SK-N-SH treated with all-trans-retinoic acid at 6 μM for 48 hours (cell line): ENCODE measurements around the gene EPB41L1.

Experiments used
- ATAC-seq: fragments of 200-7000 bp; cut with Tn5 transposase; 3 replicates; pipeline ENCODE4 v1.9.1; 2020; ENCODE audit warnings: mild to moderate bottlenecking, moderate library complexity
- ARNTL ChIP-seq: fragments of 450-650 bp; formaldehyde crosslinking; IDR thresholded peaks from 2 replicates; pipeline ENCODE4 v1.5.0; 2020; ENCODE audit warnings: low read depth, mild to moderate bottlenecking, moderate library complexity, borderline replicate concordance
- BACH2 ChIP-seq: fragments of 250-450 bp; sonication (Bioruptor Pico); IDR thresholded peaks from 2 replicates; pipeline ENCODE4 v1.9.0; 2021; ENCODE audit warnings: mild to moderate bottlenecking, borderline replicate concordance
- CSDC2 ChIP-seq: fragments of 250-450 bp; sonication (Bioruptor Pico); IDR thresholded peaks from 2 replicates; pipeline ENCODE4 v1.5.0; 2020; ENCODE audit warnings: mild to moderate bottlenecking, moderate library complexity
- ESRRG ChIP-seq: fragments of 250-450 bp; sonication (Bioruptor Pico); IDR thresholded peaks from 2 replicates; pipeline ENCODE4 v1.6.1; 2021; ENCODE audit warnings: mild to moderate bottlenecking
- GLIS3 ChIP-seq: fragments of 250-450 bp; sonication (Bioruptor Pico); IDR thresholded peaks from 2 replicates; pipeline ENCODE4 v1.5.0; 2020; ENCODE audit warnings: mild to moderate bottlenecking, moderate library complexity
- ISL1 ChIP-seq: fragments of 250-450 bp; sonication (Bioruptor Pico); IDR thresholded peaks from 2 replicates; pipeline ENCODE4 v2.1.2; 2022; ENCODE audit warnings: mild to moderate bottlenecking, moderate library complexity
- OSR1 ChIP-seq: fragments of 250-450 bp; sonication (Bioruptor Pico); IDR thresholded peaks from 2 replicates; pipeline ENCODE4 v1.8.0; 2022; ENCODE audit warnings: moderate library complexity, mild to moderate bottlenecking, inconsistent platforms
- PPARA ChIP-seq: fragments of 250-450 bp; sonication (Bioruptor Pico); IDR thresholded peaks from 2 replicates; pipeline ENCODE4 v1.5.0; 2020; ENCODE audit warnings: mild to moderate bottlenecking, borderline replicate concordance
- RARB ChIP-seq: fragments of 250-450 bp; sonication (Bioruptor Pico); IDR thresholded peaks from 2 replicates; pipeline ENCODE4 v1.8.0; 2021; ENCODE audit warnings: mild to moderate bottlenecking, moderate library complexity
- SNAI2 ChIP-seq: fragments of 250-450 bp; sonication (Bioruptor Pico); IDR thresholded peaks from 2 replicates; pipeline ENCODE4 v1.5.0; 2020; ENCODE audit warnings: mild to moderate bottlenecking, moderate library complexity
- TCF4 ChIP-seq: fragments of 250-450 bp; sonication (Bioruptor Pico); IDR thresholded peaks from 2 replicates; pipeline ENCODE4 v1.8.0; 2021; ENCODE audit warnings: mild to moderate bottlenecking, moderate library complexity, borderline replicate concordance
- TOX ChIP-seq: fragments of 250-450 bp; sonication (Bioruptor Pico); IDR thresholded peaks from 2 replicates; pipeline ENCODE4 v1.8.0; 2021; ENCODE audit warnings: mild to moderate bottlenecking, moderate library complexity, borderline replicate concordance
- ZC3H10 ChIP-seq: fragments of 250-450 bp; sonication (Bioruptor Pico); IDR thresholded peaks from 2 replicates; pipeline ENCODE4 v1.5.1; 2021; ENCODE audit warnings: mild to moderate bottlenecking, moderate library complexity
- ZFP30 ChIP-seq: fragments of 450-650 bp; formaldehyde crosslinking; IDR thresholded peaks from 2 replicates; pipeline ENCODE4 v1.5.0; 2022; ENCODE audit warnings: mild to moderate bottlenecking, moderate library complexity
- ZNF565 ChIP-seq: fragments of 450-650 bp; formaldehyde crosslinking; conservative IDR thresholded peaks from 2 replicates; pipeline ENCODE4 v1.5.0; 2020; ENCODE audit warnings: low read depth, mild to moderate bottlenecking, moderate library complexity
- ZNF70 ChIP-seq: fragments of 450-650 bp; formaldehyde crosslinking; IDR thresholded peaks from 2 replicates; pipeline ENCODE4 v1.5.0; 2020; ENCODE audit warnings: mild to moderate bottlenecking, moderate library complexity
- TF ChIP-seq, protein P1 (sequence below): fragments of 250-450 bp; sonication (Bioruptor Pico); IDR thresholded peaks from 2 replicates; pipeline ENCODE4 v1.5.1; 2020; ENCODE audit warnings: low read depth, mild to moderate bottlenecking, moderate library complexity
- TF ChIP-seq, protein P2 (sequence below): fragments of 250-450 bp; sonication (Bioruptor Pico); IDR thresholded peaks from 2 replicates; pipeline ENCODE4 v1.8.0; 2020; ENCODE audit warnings: mild to moderate bottlenecking, moderate library complexity, borderline replicate concordance
- TF ChIP-seq, protein P3 (sequence below): fragments of 250-450 bp; sonication (Bioruptor Pico); IDR thresholded peaks from 2 replicates; pipeline ENCODE4 v1.5.0; 2020; ENCODE audit warnings: mild to moderate bottlenecking, moderate library complexity
- TF ChIP-seq, protein P4 (sequence below): fragments of 250-450 bp; sonication (Bioruptor Pico); IDR thresholded peaks from 2 replicates; pipeline ENCODE4 v1.8.0; 2021; ENCODE audit warnings: low read depth, mild to moderate bottlenecking, moderate library complexity, borderline replicate concordance

EPB41L1 gene

DNA sequence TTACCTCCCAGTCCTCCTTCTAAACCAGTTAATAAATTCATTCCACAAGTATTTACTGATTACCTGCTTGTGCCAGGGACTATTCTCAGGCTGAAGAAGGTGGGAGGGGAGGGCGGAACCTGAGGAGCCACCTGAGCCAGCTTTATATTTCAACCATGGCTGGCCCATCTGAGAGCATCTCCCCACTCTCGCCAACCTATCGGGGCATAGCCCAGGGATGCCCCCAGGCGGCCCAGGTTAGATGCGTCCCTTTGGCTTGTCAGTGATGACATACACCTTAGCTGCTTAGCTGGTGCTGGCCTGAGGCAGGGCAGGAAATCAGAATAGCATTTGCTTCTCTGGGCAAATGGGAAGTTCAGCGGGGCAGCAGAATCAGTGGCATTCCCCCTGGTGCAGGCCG lies 76.8 kb downstream of the EPB41L1 start:
- no peak for ATAC-seq
- TF ChIP-seq ZC3H10 (CRISPR knock-in tag), result no peak
- no peak for TF ChIP-seq RARB
- TF ChIP-seq, protein P1, sequence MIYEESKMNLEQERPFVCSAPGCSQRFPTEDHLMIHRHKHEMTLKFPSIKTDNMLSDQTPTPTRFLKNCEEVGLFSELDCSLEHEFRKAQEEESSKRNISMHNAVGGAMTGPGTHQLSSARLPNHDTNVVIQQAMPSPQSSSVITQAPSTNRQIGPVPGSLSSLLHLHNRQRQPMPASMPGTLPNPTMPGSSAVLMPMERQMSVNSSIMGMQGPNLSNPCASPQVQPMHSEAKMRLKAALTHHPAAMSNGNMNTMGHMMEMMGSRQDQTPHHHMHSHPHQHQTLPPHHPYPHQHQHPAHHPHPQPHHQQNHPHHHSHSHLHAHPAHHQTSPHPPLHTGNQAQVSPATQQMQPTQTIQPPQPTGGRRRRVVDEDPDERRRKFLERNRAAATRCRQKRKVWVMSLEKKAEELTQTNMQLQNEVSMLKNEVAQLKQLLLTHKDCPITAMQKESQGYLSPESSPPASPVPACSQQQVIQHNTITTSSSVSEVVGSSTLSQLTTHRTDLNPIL (CRISPR knock-in tag), result no peak
- no peak for TF ChIP-seq ESRRG (CRISPR knock-in tag)
- no peak for TF ChIP-seq OSR1 (CRISPR knock-in tag)
- no peak for TF ChIP-seq PPARA (CRISPR knock-in tag)
- TF ChIP-seq GLIS3 (CRISPR knock-in tag), result no peak
- no peak for TF ChIP-seq ZNF565 (CRISPR knock-in tag)
- TF ChIP-seq BACH2 (CRISPR knock-in tag), result no peak
- TF ChIP-seq, protein P2, sequence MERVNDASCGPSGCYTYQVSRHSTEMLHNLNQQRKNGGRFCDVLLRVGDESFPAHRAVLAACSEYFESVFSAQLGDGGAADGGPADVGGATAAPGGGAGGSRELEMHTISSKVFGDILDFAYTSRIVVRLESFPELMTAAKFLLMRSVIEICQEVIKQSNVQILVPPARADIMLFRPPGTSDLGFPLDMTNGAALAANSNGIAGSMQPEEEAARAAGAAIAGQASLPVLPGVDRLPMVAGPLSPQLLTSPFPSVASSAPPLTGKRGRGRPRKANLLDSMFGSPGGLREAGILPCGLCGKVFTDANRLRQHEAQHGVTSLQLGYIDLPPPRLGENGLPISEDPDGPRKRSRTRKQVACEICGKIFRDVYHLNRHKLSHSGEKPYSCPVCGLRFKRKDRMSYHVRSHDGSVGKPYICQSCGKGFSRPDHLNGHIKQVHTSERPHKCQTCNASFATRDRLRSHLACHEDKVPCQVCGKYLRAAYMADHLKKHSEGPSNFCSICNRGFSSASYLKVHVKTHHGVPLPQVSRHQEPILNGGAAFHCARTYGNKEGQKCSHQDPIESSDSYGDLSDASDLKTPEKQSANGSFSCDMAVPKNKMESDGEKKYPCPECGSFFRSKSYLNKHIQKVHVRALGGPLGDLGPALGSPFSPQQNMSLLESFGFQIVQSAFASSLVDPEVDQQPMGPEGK (CRISPR knock-in tag), result no peak
- TF ChIP-seq ZFP30 (CRISPR knock-in tag), result no peak
- TF ChIP-seq, protein P3, sequence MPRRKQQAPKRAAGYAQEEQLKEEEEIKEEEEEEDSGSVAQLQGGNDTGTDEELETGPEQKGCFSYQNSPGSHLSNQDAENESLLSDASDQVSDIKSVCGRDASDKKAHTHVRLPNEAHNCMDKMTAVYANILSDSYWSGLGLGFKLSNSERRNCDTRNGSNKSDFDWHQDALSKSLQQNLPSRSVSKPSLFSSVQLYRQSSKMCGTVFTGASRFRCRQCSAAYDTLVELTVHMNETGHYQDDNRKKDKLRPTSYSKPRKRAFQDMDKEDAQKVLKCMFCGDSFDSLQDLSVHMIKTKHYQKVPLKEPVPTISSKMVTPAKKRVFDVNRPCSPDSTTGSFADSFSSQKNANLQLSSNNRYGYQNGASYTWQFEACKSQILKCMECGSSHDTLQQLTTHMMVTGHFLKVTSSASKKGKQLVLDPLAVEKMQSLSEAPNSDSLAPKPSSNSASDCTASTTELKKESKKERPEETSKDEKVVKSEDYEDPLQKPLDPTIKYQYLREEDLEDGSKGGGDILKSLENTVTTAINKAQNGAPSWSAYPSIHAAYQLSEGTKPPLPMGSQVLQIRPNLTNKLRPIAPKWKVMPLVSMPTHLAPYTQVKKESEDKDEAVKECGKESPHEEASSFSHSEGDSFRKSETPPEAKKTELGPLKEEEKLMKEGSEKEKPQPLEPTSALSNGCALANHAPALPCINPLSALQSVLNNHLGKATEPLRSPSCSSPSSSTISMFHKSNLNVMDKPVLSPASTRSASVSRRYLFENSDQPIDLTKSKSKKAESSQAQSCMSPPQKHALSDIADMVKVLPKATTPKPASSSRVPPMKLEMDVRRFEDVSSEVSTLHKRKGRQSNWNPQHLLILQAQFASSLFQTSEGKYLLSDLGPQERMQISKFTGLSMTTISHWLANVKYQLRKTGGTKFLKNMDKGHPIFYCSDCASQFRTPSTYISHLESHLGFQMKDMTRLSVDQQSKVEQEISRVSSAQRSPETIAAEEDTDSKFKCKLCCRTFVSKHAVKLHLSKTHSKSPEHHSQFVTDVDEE (CRISPR knock-in tag), result no peak
- TF ChIP-seq CSDC2 (CRISPR knock-in tag), result no peak
- TF ChIP-seq ZNF70 (CRISPR knock-in tag), result no peak
- TF ChIP-seq SNAI2 (CRISPR knock-in tag), result no peak
- TF ChIP-seq, protein P4, sequence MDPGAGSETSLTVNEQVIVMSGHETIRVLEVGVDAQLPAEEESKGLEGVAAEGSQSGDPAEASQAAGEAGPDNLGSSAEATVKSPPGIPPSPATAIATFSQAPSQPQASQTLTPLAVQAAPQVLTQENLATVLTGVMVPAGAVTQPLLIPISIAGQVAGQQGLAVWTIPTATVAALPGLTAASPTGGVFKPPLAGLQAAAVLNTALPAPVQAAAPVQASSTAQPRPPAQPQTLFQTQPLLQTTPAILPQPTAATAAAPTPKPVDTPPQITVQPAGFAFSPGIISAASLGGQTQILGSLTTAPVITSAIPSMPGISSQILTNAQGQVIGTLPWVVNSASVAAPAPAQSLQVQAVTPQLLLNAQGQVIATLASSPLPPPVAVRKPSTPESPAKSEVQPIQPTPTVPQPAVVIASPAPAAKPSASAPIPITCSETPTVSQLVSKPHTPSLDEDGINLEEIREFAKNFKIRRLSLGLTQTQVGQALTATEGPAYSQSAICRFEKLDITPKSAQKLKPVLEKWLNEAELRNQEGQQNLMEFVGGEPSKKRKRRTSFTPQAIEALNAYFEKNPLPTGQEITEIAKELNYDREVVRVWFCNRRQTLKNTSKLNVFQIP (CRISPR knock-in tag), result no peak
- no peak for TF ChIP-seq ARNTL (CRISPR knock-in tag)

DNA sequence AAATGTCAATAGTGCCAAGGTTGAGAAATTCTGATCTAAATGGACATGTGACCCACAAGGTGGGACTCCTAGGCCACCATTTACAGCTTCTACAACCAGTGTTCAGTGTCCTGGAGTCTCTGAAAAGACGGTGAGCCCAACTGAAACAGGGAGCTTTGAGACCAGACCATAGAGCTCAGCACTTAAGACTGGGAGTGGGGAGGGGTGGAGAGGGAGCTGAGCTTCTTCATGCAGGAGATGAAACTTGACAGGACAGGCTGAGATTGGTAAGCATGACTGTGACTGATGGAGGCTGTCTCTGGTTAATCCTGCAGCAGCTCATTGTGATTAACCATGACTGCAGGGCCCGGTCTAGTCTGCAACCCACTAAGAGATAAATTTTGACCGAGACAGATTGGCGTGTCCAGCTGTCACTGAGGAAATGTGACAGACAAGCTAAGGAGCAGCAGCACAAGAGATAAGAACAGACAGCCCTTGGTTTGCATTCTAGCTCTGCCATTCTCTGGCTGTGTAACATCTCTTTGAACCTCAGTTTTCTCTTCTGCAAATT lies 80.3 kb downstream of the EPB41L1 start:
- no peak for ATAC-seq
- TF ChIP-seq BACH2 (CRISPR knock-in tag), result no peak
- TF ChIP-seq SNAI2 (CRISPR knock-in tag), result no peak
- TF ChIP-seq, protein P1 (CRISPR knock-in tag), result no peak
- no peak for TF ChIP-seq ZC3H10 (CRISPR knock-in tag)
- no peak for TF ChIP-seq OSR1 (CRISPR knock-in tag)
- no peak for TF ChIP-seq ISL1 (CRISPR knock-in tag)
- TF ChIP-seq, protein P3 (CRISPR knock-in tag), result no peak
- TF ChIP-seq TCF4 (CRISPR knock-in tag), result no peak
- TF ChIP-seq ZFP30 (CRISPR knock-in tag), result no peak
- no peak for TF ChIP-seq RARB
- TF ChIP-seq TOX (CRISPR knock-in tag), result no peak
